DND-41 (cell line): ENCODE results near the gene EDN2.

Source experiments
- ATAC-seq: fragments of 200-7000 bp; cut with Tn5 transposase; 3 replicates; pipeline ENCODE4 v1.9.1; 2021; ENCODE audit warnings: low read depth; ENCODE audit not compliant: insufficient read depth
- DNase-seq: peaks from one replicate; pipeline ENCODE4 v3.0.0-alpha.2; 2020
- H2AFZ ChIP-seq: 2 replicates; pipeline ENCODE4 v1.6.0; 2012; ENCODE audit warnings: low read depth, low read length
- H3K27ac ChIP-seq: 2 replicates; pipeline ENCODE4 v1.5.1; 2012; ENCODE audit warnings: low read length, inconsistent platforms
- H3K27me3 ChIP-seq: fragments of 200-600 bp; sonication (generic); 2 replicates; pipeline ENCODE4 v1.6.0; 2012; ENCODE audit warnings: low read length, mild to moderate bottlenecking, inconsistent platforms; ENCODE audit not compliant: insufficient read depth, poor library complexity
- H3K36me3 ChIP-seq: 2 replicates; pipeline ENCODE4 v1.5.1; 2012; ENCODE audit warnings: low read length, inconsistent platforms; ENCODE audit not compliant: insufficient read depth
- H3K4me1 ChIP-seq: 2 replicates; pipeline ENCODE4 v1.5.1; 2012; ENCODE audit warnings: mild to moderate bottlenecking, low read length; ENCODE audit not compliant: insufficient read depth
- H3K4me2 ChIP-seq: 2 replicates; pipeline ENCODE4 v1.6.0; 2012; ENCODE audit warnings: mild to moderate bottlenecking, moderate library complexity, low read length, inconsistent platforms; ENCODE audit not compliant: insufficient read depth
- H3K4me3 ChIP-seq, 2 experiments: fragments of 200-600 bp in 1 of 2; shearing (Covaris generic) in 1 of 2; 2 replicates each; pipeline ENCODE4 v1.5.1; 2012 to 2016; ENCODE audit warnings: inconsistent platforms in 2 of 2, low read length in 2 of 2, mild to moderate bottlenecking in 2 of 2, low read depth in 1 of 2, moderate library complexity in 1 of 2
- H3K79me2 ChIP-seq: 2 replicates; pipeline ENCODE4 v1.6.0; 2012; ENCODE audit warnings: low read length, inconsistent platforms; ENCODE audit not compliant: insufficient read depth
- H3K9ac ChIP-seq: 2 replicates; pipeline ENCODE4 v1.6.0; 2012; ENCODE audit warnings: low read depth, mild to moderate bottlenecking, inconsistent platforms, low read length, moderate library complexity
- H3K9me3 ChIP-seq: 2 replicates; pipeline ENCODE4 v1.5.1; 2012; ENCODE audit warnings: low read length, moderate library complexity, mild to moderate bottlenecking, inconsistent platforms; ENCODE audit not compliant: insufficient read depth, severe bottlenecking
- H4K20me1 ChIP-seq: 2 replicates; pipeline ENCODE4 v1.6.0; 2012; ENCODE audit warnings: low read length; ENCODE audit not compliant: insufficient read depth
- CTCF ChIP-seq: IDR thresholded peaks from 2 replicates; pipeline ENCODE4 v1.5.1; 2012; ENCODE audit warnings: borderline replicate concordance, low read length, moderate library complexity, mild to moderate bottlenecking; ENCODE audit not compliant: poor library complexity, severe bottlenecking; ENCODE audit errors: extremely low read depth
- EZH2 ChIP-seq: IDR thresholded peaks from 3 replicates; pipeline ENCODE4 v1.6.1; 2012; ENCODE audit warnings: borderline replicate concordance, low read depth, mild to moderate bottlenecking, moderate library complexity, low read length, inconsistent platforms; ENCODE audit not compliant: severe bottlenecking

EDN2 gene

GRCh38 chr1:41481109-41481775 lies 3.2 kb downstream of the EDN2 start:
- Histone ChIP-seq H3K79me2 (no peaks in the 10 kb centered on the region), H3K27ac (no peak overlapping the region), H3K36me3 (no peaks in the 10 kb centered on the region), H3K9me3 (no peaks in the 10 kb centered on the region), H3K4me2 (no peak overlapping the region), H4K20me1 (peaks cover 14% of the 10 kb centered on the region), H3K4me1 (0 out of 2 replicates have a peak, but pooled peaks cover 4% of the 10 kb centered on the region), H3K4me3 (no peak overlapping the region), H3K27me3 (peaks cover 8% of the 10 kb centered on the region), H3K9ac (no peak overlapping the region), H2AFZ (no peak overlapping the region)
- DNase-seq (no peak), ATAC-seq (no peak)
- TF ChIP-seq EZH2: no peak
- TF ChIP-seq CTCF: no peak

- no peak for DNase-seq
- Histone ChIP-seq H3K9ac (no peak overlapping the region), H3K4me3 (no peak overlapping the region), H2AFZ (no peak overlapping the region), H3K4me2 (no peak overlapping the region), H3K9me3 (no peaks in the 10 kb centered on the region), H3K36me3 (no peaks in the 10 kb centered on the region), H3K27ac (no peak overlapping the region), H4K20me1 (peaks cover 14% of the 10 kb centered on the region), H3K27me3 (peaks cover 8% of the 10 kb centered on the region), H3K79me2 (no peaks in the 10 kb centered on the region), H3K4me1 (0 out of 2 replicates have a peak, but pooled peaks cover 4% of the 10 kb centered on the region)
- ATAC-seq: no peak
- TF ChIP-seq EZH2: no peak
- no peak for TF ChIP-seq CTCF
Measured at GRCh38 chr1:41480204-41481108, 4.0 kb downstream of the EDN2 start.

- H3K79me2 ChIP-seq: no peaks in the 10 kb centered on the region
- no peak overlapping the region for H3K4me2 ChIP-seq
- no peak overlapping the region for H3K27ac ChIP-seq
- no peaks in the 10 kb centered on the region for H3K9me3 ChIP-seq
- TF ChIP-seq EZH2: no peak
- no peak for TF ChIP-seq CTCF
- H3K4me1 ChIP-seq: 0 out of 2 replicates have a peak, but pooled peaks cover 4% of the 10 kb centered on the region
- no peak overlapping the region for H2AFZ ChIP-seq
- no peak for DNase-seq
- no peak for ATAC-seq
- no peak overlapping the region for H3K9ac ChIP-seq
- H4K20me1 ChIP-seq: peaks cover 14% of the 10 kb centered on the region
- H3K36me3 ChIP-seq: no peaks in the 10 kb centered on the region
- peaks cover 8% of the 10 kb centered on the region for H3K27me3 ChIP-seq
- H3K4me3 ChIP-seq: no peak overlapping the region
Measured at GRCh38 chr1:41479808-41480160, 4.7 kb downstream of the EDN2 start.
